H1 (cell line): ENCODE measurements around the gene CSAD. TPM values are rescaled to one million over a fixed set of nuclear protein-coding genes. Genes with fewer than 3 reads are reported as not detected.

ENCODE experiments used
- CHD7 ChIP-seq: fragments of 300-600 bp; sonication (generic); IDR thresholded peaks from 2 replicates; pipeline ENCODE4 v1.7.1; 2012; ENCODE audit warnings: low read length, moderate library complexity, mild to moderate bottlenecking, inconsistent platforms; ENCODE audit not compliant: insufficient replicate concordance
- PHF8 ChIP-seq: fragments of 200-600 bp; sonication (generic); conservative IDR thresholded peaks from 2 replicates; pipeline ENCODE4 v1.7.1; 2012; ENCODE audit warnings: low read depth, mild to moderate bottlenecking, inconsistent platforms, low read length, moderate library complexity
- RXRA ChIP-seq: IDR thresholded peaks from 2 replicates; pipeline ENCODE4 v1.6.1; 2011; ENCODE audit warnings: low read depth, mild to moderate bottlenecking, low read length, moderate library complexity; ENCODE audit not compliant: insufficient read depth
- polyA plus RNA-seq, 7 experiments: library from polyadenylated mRNA; depleted of rRNA in 3 of 7; stranded (reverse) in 5 of 7; unstranded in 2 of 7; fragments of >200 nt in 5 of 7; fragments of 200-250 nt in 2 of 7; gene quantifications; 1 replicate in 5 of 7; 2 replicates in 1 of 7; 4 replicates in 1 of 7; pipeline versions ENCODE4 v1.2.1 to v1.2.3, GENCODE V29; 2011 to 2013; ENCODE audit warnings: missing spikeins in 2 of 7, mixed read lengths in 2 of 7
- total RNA-seq: library from RNA; stranded (reverse); fragmentation: NEBNext Ultra II Directional; extraction: Animal tissue kit (Norgen Biotek cat#: 25700); gene quantifications from 2 replicates; pipeline ENCODE4 v1.2.1, GENCODE V29; 2021

CSAD gene
- total and polyA plus RNA-seq, 2 of the 8 experiments (the other 6 are each of a cell fraction or from before 2014, with no cell fraction given), result 8.8 to 11.3 TPM

GRCh38 chr12:53199700-53200099, 19.0 kb upstream of the CSAD start (continued):
- no peak for TF ChIP-seq CHD7
- TF ChIP-seq RXRA, result no peak
- TF ChIP-seq PHF8, result no peak
- TF ChIP-seq, all 59 proteins: peak for 0
